NAMALWA (cell line): ENCODE data around the gene AUNIP.

ENCODE experiments used
- DNase-seq: peaks from one replicate; pipeline ENCODE4 v3.0.0-alpha.2; 2015; ENCODE audit warnings: low spot score

Gene AUNIP

GRCh38 chr1:25809283-25809926 is 49.9 kb downstream of the AUNIP start:
- peak; percentile 39 for DNase-seq

- no peak for DNase-seq
Measured at GRCh38 chr1:25808481-25809244, 50.6 kb downstream of the AUNIP start.

GRCh38 chr1:25807480-25808390 is 51.5 kb downstream of the AUNIP start:
- DNase-seq: no peak

DNA sequence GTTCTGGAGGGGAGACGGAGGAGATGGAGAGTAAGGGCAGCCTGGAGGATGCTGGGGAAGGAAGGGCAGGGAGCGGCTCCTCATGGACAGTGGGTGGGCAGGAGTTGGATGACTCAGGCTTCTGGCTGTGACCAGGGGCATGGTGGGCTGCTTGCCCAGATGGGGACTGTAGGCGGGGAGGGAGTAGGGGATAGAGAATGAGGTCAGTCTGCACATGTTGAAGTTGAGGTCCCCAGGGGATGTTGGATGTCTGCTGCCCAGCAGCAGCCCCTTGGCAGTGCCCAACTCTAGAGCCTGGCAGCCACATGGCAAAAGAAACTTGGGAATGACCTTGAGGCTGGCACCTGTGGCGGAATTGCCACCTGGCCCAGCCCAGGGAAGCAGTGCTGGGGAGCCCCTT is 52.8 kb downstream of the AUNIP start:
- DNase-seq: no peak

GRCh38 chr1:25805863-25806225 is 53.4 kb downstream of the AUNIP start:
- no peak for DNase-seq

- DNase-seq: no peak
Measured at GRCh38 chr1:25804964-25805862, 54.0 kb downstream of the AUNIP start.

- DNase-seq: no peak
Measured at GRCh38 chr1:25804244-25804963, 54.9 kb downstream of the AUNIP start.

DNA sequence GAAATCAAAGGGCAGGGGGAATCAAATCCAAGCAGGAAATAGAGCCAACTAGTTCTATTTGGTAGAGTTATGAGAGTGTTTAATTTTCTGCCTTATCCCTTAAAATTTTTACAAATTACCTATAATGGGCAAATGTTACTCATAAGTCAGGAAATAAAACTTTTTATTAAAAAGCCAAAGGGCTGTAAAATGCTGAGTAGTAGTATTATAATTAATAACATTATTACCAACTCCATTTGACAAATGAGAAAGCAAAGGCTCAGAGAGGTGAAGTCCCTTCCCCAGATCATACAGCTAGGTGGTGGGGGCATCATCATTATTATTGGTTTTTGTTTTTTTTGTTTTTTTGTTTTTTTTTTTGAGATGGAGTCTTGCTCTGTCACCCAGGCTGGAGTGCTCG is 55.9 kb downstream of the AUNIP start:
- no peak for DNase-seq

- DNase-seq: peak; percentile 50
Measured at GRCh38 chr1:25802915-25803314, 56.3 kb downstream of the AUNIP start.

- no peak for DNase-seq
Measured at GRCh38 chr1:25800703-25801377, 58.4 kb downstream of the AUNIP start.

- DNase-seq: no peak
Measured at GRCh38 chr1:25799935-25800702, 59.1 kb downstream of the AUNIP start, which contains the start of gene SELENON. Gene SELENON, plus strand, starts transcription at chr1:25800193. Its CDS starts 38 bp downstream, at chr1:25800231.

- no peak for DNase-seq
Measured at GRCh38 chr1:25799352-25799934, 59.8 kb downstream of the AUNIP start.

DNA sequence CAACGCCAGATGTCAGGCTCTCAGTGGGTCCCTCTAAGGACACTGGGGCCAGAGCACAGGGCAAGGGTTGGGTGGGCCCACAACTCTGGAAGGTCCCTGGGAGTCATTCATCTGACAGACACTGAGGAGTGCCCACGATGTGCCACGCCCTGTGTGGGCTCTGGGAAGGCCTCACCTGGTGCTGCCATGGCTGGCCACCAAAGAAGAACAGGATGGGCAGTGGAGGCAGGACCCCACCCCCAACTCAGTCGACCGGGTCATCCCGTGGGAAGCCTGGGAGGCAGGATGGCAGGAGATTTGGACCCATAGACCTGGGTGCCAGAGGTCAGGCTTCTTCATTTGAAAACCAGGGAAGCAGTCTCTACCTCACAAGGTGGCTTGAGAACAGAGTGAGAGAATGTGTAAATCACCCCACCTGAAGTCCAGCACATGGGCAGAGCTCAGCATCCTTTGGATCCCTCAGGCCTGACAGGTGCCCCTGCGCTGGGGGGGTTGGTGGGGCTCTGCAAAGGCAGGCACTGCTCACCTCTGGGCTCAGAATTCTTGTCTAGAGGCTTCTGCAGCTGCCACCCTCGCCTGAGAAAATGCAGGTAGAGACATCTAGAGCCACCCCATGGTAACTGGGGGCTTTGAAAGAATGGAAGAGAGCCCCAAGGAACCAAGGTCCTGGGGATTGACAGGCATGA is 60.4 kb downstream of the AUNIP start:
- no peak for DNase-seq

GRCh38 chr1:25797939-25798338 is 61.3 kb downstream of the AUNIP start:
- no peak for DNase-seq

DNA sequence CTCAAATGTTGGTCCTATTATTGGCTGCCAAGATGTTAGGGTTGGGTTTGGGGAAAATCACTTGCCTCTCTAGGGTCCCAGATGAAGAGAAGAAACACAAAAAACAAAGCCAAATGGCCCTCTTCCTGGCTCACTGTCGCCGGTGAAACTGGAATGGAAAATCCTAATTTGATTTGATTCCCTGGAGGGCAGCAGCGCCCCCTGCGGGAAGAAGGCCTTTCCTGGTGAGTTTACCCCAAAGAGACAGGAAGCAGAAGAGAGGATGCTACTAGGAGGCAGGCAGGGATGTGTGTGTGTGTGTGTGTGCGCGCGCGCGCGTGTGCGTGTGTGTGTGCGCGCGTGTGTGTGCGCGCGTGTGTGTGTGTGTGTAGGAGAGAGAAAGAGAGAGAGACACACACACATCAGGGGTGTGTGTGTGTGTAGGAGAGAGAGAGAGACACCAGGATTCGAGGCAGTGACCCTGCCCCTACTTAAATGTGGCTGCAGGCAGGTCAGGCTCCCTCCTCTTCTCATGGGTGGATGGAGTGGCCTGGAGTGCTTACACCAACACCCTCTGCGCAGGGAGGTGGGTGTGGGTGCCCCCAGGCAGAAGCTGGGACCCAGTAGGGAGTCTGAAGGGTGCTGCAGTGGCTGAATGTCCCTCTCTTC is 62.3 kb downstream of the AUNIP start:
- DNase-seq: peak; percentile 72

GRCh38 chr1:25795946-25796810 is 63.1 kb downstream of the AUNIP start:
- DNase-seq: no peak

- DNase-seq: no peak
Measured at GRCh38 chr1:25795211-25795610, 64.0 kb downstream of the AUNIP start.
